ENCODE data around the gene ABCA13. TPM values are rescaled to one million over a fixed set of nuclear protein-coding genes. Genes with fewer than 3 reads are reported as not detected.

The ABCA13 gene
- polyA plus RNA-seq, 1 of the 3 experiments (the other 2 are of a cell fraction): not detected

GRCh38 chr7:48424731-48425130, 253.5 kb downstream of the ABCA13 start:
- Histone ChIP-seq H3F3A (replicated peaks; ENCODE audit: insufficient read depth) (no peaks in the 10 kb centered on the region), H3K4me3 (ENCODE audit: low read depth in 2 of 2, low read length in 1 of 2) (peak overlapping the region in 1 of 2 experiments; percentile 35; a peak in 1 of 4 replicates), H3K4me2 (no peak overlapping the region), H3K9me3 (no peaks in the 10 kb centered on the region), H3K36me3 (replicated peaks in 1 of 2; ENCODE audit: control insufficient read depth in 1 of 2, insufficient read depth in 2 of 2, low read length in 1 of 2) (no peaks in the 10 kb centered on the region), H3K9me2 (no peaks in the 10 kb centered on the region), H3K9ac (no peak overlapping the region), H3K4me1 (ENCODE audit: control insufficient read depth in 1 of 2, insufficient read depth in 2 of 2, low read depth in 1 of 2, low read length in 1 of 2) (no peaks in the 10 kb centered on the region), H3K79me2 (ENCODE audit: insufficient read depth) (no peaks in the 10 kb centered on the region), H3K27ac (ENCODE audit: low read depth in 2 of 2, low read length in 1 of 2) (no peak overlapping the region), H4K20me1 (ENCODE audit: insufficient read depth) (no peaks in the 10 kb centered on the region), H2AFZ (ENCODE audit: low read depth) (no peak overlapping the region), H3K27me3 (ENCODE audit: insufficient read depth) (no peaks in the 10 kb centered on the region)
- CTCF ChIA-PET: no interaction called here
- POLR2A ChIA-PET: no interaction called here
- TF ChIP-seq YY1 (IDR thresholded peaks at IDR 0.05; ENCODE audit: low read depth) (no peak), RAD21 (IDR thresholded peaks at IDR 0.05; ENCODE audit: low read length) (peak; percentile 62), SMC3 (IDR thresholded peaks at IDR 0.05; ENCODE audit: low read depth, low read length) (peak; percentile 38), CTCF (IDR thresholded peaks at IDR 0.05) (peak; percentile 57), EZH2phosphoT487 (IDR thresholded peaks at IDR 0.05; ENCODE audit: borderline replicate concordance, low read depth) (no peak)
- 2% methylated on average over 3 of the region's 3 CpGs for WGBS (ENCODE audit: low lambda C conversion rate)
- DNase-seq: peak; percentile 14

GRCh38 chr7:48426331-48426965, 255.2 kb downstream of the ABCA13 start:
- no peaks in the 10 kb centered on the region for H4K20me1 ChIP-seq (ENCODE audit: insufficient read depth)
- H3K27me3 ChIP-seq (ENCODE audit: insufficient read depth): no peaks in the 10 kb centered on the region
- no peaks in the 10 kb centered on the region for H3K79me2 ChIP-seq (ENCODE audit: insufficient read depth)
- no peaks in the 10 kb centered on the region for H3K36me3 ChIP-seq (replicated peaks in 1 of 2; ENCODE audit: control insufficient read depth in 1 of 2, insufficient read depth in 2 of 2, low read length in 1 of 2)
- H3K9me2 ChIP-seq: no peaks in the 10 kb centered on the region
- 8% methylated on average over 6 of the region's 6 CpGs for WGBS (ENCODE audit: low lambda C conversion rate)
- no peak overlapping the region for H3K9ac ChIP-seq
- no peak overlapping the region for H3K4me2 ChIP-seq
- H3K9me3 ChIP-seq: no peaks in the 10 kb centered on the region
- no peaks in the 10 kb centered on the region for H3F3A ChIP-seq (replicated peaks; ENCODE audit: insufficient read depth)
- H3K4me1 ChIP-seq (ENCODE audit: control insufficient read depth in 1 of 2, insufficient read depth in 2 of 2, low read depth in 1 of 2, low read length in 1 of 2): no peaks in the 10 kb centered on the region
- no peak for DNase-seq
- no peak overlapping the region for H3K27ac ChIP-seq (ENCODE audit: low read depth in 2 of 2, low read length in 1 of 2)
- H2AFZ ChIP-seq (ENCODE audit: low read depth): no peak overlapping the region
- CTCF ChIA-PET: no interaction called here
- no peak overlapping the region for H3K4me3 ChIP-seq (ENCODE audit: low read depth in 2 of 2, low read length in 1 of 2)
- TF ChIP-seq CTCF (IDR thresholded peaks at IDR 0.05): no peak
- TF ChIP-seq YY1 (IDR thresholded peaks at IDR 0.05; ENCODE audit: low read depth): no peak
- POLR2A ChIA-PET: no interaction called here
